NCI-H82 treated with DMSO at 0.1 percent for 48 hours (cell line): ENCODE results near the gene PHF21B.

ENCODE experiments used
- DNase-seq: peaks from one replicate; lab custom pipeline; 2025; ENCODE audit not compliant: unreplicated experiment; lab: John Stamatoyannopoulos, UW

Gene PHF21B

GRCh38 chr22:44898236-44898635, 111.6 kb downstream of the PHF21B start:
- no peak for DNase-seq

DNA sequence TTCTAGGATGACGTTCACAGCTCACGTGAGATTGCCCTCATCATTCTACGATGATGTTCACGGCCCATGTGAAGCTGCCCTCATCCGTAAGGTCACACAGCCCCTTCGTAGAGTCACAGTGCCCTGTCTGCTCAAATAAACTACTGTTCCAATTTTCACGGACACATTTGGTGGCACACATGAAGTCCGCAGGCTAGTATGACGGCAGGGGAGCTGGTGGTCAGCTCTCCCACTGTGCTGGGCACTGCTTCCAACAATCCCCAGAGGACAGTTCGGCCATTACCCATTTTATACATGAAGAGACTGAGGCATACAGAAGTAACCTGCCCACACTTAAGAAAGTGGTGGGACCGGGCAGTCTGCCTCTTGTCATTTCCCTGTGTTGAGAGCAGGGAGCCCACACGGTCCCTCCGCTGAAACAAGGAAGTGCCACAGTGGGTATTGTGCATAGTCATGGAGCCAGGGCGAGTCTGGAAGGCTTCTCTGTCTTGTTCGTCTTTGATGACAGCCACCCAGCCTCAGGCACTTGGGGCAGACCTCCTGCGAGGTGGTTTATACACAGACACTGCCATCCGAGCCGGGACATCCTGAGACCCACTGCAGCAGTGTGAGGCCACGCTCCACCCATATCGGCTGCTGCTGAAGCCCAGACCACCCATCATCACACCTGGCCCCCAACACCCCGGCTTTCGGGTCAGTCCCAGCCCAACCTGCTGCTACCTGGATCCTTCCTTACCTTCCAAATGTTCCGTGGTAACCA, 114.3 kb downstream of the PHF21B start:
- no peak for DNase-seq

- no peak for DNase-seq
Measured at GRCh38 chr22:44894782-44895181, 115.0 kb downstream of the PHF21B start.

- no peak for DNase-seq
Measured at GRCh38 chr22:44894321-44894720, 115.5 kb downstream of the PHF21B start.

GRCh38 chr22:44893731-44894080, 116.1 kb downstream of the PHF21B start:
- DNase-seq = no peak

DNA sequence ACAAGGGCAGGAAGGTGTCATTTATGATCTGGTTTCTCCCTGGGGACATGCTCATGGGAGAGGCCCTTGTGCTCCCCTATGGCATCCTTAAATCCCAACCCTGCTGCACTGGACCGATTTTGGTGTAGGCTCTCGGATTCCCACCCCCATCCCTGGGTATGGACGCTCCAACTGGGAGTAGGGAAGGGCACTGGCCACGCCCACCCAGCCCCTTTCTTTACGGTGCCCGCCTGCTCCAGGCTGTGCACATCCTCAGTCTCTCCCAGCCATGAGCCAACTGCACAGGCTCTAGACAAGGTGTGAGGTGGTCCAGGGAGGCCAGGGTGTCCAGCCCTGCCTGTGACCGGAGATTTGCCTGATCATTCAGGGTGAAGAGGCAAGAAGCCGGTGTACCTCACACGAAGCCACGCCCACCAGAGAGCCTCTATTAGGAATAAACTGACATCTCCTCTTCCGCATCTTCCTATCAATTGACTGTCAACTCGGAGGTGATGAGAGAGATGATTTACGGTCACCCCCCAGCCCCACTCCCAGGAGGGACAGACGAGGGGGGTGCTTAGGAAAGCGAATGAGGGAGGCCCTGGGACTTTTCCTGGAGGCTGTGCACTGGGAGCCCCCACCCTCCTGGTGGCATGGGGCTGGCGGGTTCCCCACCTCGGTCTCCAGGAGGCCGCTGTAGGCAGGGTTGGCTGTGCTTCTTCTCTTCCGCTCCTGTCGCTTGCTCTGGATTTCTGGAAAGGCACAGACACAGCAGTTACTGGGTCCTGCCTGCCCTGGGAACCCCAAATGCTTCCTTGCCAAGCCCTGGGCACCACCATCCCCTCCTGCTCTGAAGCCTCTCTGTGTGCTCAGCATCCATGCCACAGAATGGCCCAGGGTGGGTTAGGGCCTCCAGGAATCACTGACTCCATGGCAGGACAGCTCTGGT, 116.7 kb downstream of the PHF21B start:
- DNase-seq = no peak

DNA sequence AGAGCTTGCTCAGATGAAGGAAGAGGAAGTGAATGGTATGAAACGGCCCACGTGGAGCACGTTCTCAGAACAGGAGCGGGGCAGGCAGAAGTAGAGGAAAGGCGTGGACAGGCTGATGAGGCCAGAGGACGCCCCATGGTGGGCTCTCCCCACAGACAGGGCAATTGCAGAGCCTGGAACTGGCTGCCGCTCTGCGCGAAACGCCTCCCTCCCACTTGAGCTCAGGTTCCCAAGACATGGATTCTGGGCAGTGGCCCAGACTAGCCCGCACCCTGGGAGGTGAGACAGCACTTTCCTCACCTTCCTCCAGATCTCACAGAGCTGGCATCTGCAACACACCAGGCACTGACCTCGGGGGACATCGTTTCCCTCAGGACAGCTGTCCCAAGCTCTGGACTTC, 117.6 kb downstream of the PHF21B start:
- DNase-seq = no peak

DNA sequence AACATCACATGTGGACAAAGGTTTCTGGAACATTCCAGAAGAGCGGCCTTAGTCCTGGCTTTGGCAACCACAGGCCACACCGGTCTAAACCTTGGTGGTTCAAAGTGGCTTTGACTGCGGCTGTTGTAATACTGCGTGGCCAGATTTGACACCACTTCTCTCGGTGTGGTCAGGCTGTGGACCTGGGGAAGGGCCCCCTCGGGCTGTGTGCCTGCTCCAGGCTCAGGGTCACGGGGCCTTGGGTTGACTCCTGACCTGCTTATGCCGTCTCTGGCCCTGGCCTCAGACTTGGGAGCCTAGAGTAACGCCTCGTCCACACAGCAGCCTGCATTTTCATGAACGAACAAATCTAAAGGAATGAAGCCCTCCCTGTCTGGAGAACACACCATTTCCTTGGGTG, 118.0 kb downstream of the PHF21B start:
- no peak for DNase-seq

- DNase-seq = no peak
Measured at GRCh38 chr22:44891293-44891747, 118.5 kb downstream of the PHF21B start.

- no peak for DNase-seq
Measured at GRCh38 chr22:44890416-44891292, 119.2 kb downstream of the PHF21B start.

DNA sequence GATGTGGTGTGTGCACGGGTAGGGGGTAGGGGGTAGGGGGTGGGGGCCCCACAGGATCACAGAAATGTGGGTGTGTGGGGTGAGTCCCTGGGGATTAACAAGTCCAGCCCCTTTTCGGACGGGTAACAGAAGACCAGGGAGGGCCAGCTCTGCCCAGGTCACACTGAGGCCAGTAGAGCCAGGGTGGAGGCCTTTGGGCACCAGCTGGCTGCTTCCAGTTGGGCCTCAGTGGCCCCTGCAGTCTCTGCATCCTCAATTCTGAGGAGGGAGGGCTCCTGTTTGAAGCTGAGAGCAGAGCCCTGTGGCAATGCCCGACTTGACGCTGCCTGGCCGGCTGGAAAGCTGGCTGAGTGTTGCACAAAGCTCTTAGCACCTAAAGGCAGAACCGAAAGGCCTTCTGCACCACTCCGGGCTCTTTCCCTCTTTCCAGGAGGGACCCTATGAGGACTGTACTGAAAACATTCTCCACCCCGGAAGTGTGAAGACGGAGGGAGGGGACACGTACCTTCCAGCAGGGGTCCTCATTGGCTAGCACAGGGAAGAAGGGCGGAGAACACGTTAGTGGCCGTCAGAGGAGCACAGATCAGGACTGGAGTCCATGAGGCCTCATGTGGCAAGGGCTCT, 120.4 kb downstream of the PHF21B start:
- DNase-seq = no peak

- no peak for DNase-seq
Measured at GRCh38 chr22:44888491-44889254, 121.1 kb downstream of the PHF21B start.

GRCh38 chr22:44887941-44888366, 121.9 kb downstream of the PHF21B start:
- no peak for DNase-seq

- DNase-seq = no peak
Measured at GRCh38 chr22:44885806-44886360, 123.9 kb downstream of the PHF21B start.

- no peak for DNase-seq
Measured at GRCh38 chr22:44884968-44885805, 124.6 kb downstream of the PHF21B start.

DNA sequence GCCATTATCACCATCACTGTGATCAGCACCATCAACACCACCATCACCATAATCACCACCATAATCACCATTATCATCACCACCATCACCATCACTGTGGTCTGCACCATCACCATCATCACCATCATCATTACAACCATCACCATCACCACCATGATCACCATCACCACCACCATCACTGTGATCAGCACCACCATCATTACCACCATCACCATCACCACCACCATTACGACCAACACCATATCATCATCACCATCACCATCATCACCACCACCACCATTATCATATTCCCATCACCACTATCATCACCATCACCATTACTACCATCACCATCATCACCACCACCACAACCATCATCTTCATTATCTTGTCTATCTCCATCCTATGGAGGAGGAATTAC, 125.2 kb downstream of the PHF21B start:
- no peak for DNase-seq

DNA sequence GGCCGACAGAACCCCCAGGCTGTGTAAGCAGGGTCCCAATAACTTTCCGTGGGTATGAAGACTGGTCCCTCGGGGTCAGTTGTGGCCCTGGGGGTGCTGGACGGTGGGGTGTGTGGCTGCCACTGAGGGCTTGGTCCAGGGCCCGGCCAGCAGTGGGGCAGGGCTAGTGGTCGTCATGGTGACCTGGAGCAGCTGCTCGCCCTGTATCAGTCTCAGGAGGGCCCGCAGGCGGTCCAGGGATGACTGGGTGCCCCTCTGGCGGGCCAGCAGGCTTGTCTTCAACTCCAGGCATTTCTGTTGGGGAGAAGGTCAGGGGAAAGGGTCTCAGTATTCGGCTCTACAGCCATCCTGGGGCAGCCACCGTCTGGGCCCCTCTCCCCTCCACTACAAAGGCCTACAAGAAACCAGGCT, 126.8 kb downstream of the PHF21B start:
- DNase-seq = no peak

DNA sequence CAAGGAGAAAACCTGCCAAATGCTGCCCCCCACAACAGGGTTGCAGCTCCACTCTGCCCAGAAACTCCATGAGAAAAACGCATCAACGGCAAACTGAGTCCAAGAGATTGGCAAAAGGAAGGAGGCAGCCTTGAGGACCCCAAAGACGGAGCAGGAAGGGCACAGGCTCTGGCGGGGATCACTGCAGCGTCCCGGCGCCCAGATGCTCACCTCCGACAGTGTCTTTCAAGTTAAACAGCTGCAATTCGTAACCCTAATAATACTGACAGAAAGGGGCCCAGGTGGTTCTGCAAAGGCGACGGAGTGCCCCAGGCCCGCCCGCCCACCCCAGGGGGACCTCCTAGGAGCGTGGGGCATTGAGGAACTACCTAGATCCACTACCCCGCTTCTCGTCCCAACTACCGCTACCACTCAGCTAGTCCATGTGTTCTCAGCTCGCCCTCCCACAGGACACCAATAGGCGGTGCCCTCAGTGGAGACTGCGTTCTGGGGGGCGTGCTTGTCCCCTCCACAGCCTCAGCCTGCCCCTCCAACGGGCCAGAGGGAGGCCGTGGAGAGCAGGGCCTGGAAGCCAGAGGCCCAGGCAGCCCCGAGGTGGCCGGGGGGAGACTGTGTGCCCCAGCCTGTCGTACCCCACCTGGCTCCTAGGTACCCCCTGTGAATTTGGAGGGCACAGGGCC, 127.4 kb downstream of the PHF21B start:
- DNase-seq = no peak
